ENCODE measurements around the gene SIGLEC7.

Gene SIGLEC7
- 0.14 to 0.24 reads per million in 2 donors for total RNA-seq

DNA sequence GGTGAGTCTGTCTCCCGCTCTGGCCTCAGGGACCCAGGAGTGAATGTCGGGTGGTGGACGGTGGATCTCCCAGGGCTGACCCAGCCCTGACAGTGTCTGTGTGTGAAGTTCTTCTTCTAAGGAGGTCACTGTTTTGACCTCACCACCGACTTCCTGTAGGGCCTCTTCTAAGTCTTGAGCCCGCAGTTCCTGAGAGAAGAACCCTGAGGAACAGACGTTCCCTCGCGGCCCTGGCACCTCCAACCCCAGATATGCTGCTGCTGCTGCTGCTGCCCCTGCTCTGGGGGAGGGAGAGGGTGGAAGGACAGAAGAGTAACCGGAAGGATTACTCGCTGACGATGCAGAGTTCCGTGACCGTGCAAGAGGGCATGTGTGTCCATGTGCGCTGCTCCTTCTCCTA, at the start of gene SIGLEC7:
Gene SIGLEC7 (plus strand): TSS at position 183 of the 400 bp plus-strand sequence. CDS start 69 bp downstream, at position 252.
- no peak for DNase-seq

GRCh38 chr19:51093101-51093500, 49.0 kb upstream of the SIGLEC7 start:
- DNase-seq: no peak

GRCh38 chr19:51093510-51094345, 48.4 kb upstream of the SIGLEC7 start:
- DNase-seq: no peak

GRCh38 chr19:51094696-51095279, 47.3 kb upstream of the SIGLEC7 start:
- DNase-seq: peak; percentile 27

- no peak for DNase-seq
These were observed 45.5 kb upstream of the SIGLEC7 start for GRCh38 chr19:51096473-51097165.

GRCh38 chr19:51097166-51097738, 44.8 kb upstream of the SIGLEC7 start:
- peak; percentile 75 for DNase-seq

DNA sequence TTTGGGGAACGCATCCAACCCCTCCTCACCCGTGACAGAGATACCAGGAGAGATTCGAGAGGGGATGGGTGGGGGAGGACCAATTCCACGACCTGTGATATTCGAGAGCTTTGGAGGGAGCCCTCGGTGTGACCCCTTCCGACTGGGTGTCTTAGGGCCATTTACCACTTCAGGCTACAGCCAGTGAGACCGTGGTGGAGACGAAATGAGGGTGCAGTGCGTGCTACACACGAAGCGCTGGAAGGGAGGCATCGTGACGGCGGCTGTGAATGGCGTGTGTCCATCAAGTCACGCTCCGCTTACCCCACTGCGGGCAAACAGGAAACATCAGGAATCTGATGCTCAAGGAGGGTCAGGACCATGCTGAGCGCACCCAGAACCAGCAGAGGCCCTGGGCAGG, 44.3 kb upstream of the SIGLEC7 start:
- DNase-seq: no peak

DNA sequence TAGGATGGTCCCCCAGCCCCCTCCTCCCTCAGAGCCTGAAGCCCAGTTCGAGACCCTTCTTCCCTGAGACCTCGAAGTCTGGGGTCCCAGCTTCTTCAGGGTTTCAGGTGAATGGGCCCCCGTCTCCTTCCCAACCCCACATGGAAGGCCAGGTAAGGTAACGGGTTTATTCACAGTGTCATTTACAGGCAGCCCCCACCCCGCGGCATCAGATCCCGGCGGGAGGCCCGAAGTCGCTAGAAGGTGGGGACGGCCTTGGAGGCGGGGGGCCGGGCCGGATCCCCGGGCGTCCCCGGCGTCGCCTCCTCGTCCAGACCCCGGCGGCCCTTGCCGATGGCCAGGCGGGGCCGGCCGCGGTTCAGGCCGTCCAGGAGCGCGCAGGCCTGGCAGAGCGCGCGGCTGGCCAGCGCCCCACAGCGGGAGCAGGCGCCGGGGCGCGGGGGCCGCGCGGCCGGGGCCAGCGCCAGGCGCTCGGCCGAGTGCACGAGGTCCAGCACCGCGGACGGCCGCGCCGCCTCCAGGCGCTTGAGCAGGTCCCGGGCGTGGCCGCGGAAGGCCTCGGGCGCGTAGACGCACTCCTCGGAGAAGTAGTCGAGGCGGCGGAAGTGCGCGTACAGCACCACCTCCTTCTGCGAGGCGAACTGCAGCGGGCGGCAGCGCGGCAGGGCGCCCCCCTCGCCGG, 43.6 kb upstream of the SIGLEC7 start:
- DNase-seq: no peak

GRCh38 chr19:51099047-51099382, 43.1 kb upstream of the SIGLEC7 start:
- no peak for DNase-seq

GRCh38 chr19:51100601-51101000, 41.5 kb upstream of the SIGLEC7 start:
- no peak for DNase-seq

- no peak for DNase-seq
These were observed 40.8 kb upstream of the SIGLEC7 start for GRCh38 chr19:51101171-51101865.

- no peak for DNase-seq
These were observed 39.1 kb upstream of the SIGLEC7 start for GRCh38 chr19:51102991-51103390.

GRCh38 chr19:51103926-51104341, 38.2 kb upstream of the SIGLEC7 start:
- no peak for DNase-seq

GRCh38 chr19:51107406-51108065, 34.6 kb upstream of the SIGLEC7 start:
- no peak for DNase-seq

DNA sequence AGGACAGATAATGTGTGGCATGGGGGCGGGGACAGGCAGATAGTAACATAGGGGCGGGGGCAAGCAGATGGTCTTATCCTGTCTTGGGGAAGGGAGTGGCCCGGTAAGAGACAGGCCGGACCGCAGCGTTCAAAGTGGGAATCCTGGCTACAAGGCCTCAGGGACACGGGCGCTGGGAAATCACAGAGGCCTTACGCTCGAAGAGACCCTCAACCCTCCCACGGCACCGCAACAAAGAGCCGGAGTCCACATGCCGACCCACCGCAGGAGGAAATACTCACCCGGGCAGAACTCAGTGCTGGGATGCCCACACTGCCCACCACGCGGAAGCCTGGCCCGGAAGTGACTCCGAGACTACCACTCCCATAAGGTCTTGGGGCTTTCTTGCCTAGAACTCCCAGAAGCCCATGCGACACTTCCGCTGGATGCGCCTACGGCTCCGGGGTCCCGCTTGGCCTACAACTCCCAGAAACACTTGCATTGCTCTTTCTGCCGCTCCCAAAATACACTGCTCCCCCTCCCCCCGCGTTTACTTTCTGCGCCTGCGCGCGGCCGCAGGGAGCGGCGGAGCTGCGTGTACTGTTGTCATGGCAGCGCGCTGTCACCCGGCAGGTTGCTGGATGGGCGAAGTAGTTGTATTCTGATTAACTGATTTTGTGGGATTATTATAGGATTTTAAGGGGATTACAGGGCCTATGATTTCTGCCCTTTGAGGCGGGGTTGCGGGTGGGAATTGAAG, 33.9 kb upstream of the SIGLEC7 start, which contains the start of gene CTU1:
Gene CTU1 (minus strand): TSS at position 344 of the 739 bp plus-strand sequence. CDS start 3,840 bp downstream, outside the sequence.
- peak; percentile 95 for DNase-seq

DNA sequence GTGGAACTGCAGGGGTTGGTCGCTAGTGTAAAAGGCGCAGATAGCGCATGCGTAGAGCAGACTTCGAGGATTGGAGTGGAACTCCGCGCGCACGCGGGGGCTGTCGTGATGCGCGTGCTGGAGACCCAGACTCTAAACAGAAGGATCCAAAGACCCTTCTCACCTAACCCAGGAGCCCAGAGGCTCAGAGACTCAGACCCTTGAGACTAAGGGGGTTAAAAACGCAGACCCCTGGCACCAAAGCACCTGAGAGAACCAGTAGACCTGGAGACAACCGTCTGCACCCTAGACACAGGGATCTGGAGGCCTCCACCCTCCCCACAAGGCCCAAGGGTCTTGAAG, 33.3 kb upstream of the SIGLEC7 start:
- DNase-seq: no peak

DNA sequence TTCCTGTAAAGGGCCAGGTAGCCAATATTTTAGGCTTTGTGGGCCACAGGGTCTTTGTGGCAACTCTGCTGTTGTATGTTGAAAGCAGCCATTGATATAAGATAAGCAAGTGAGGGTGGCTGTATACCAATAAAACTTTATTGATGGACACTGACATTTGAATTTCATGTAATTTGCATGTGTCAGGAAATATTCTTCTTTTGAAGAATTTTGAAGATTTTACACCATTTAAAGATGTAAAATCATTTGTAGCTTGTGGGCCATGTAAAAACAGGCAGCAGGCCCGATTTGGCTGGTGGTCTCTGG, 31.5 kb upstream of the SIGLEC7 start:
- DNase-seq: no peak

- DNase-seq: no peak
These were observed 30.5 kb upstream of the SIGLEC7 start for GRCh38 chr19:51111606-51112005.

DNA sequence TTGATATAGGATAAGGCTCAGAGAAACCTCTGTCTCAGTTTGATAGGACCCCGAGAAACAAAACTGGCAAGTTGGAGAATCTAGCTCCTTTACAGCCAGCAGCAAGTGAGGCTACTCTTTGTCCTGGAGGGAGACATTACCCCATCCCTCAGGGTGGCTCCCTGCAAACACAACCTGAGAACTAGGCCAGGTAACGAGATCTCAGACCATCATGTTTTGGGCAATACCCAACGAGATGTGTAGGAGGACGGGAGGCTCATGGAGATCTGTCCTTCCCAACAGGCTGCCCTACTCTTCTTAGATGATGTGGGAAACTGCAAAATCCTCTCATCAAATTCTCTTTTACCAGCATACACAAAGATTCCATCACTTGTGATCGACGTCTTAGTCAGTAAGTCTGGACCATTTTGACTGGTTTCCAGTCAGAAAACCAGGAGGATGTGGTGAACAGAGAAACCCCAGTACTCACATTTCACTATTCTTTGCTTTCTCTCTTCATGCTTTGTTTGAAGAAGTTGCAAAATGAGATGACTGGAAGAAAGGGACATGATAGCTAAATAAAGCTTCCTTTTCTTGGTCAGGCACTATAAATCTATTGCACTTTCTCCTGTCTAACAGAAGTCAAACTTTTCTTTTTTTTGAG, 27.9 kb upstream of the SIGLEC7 start:
- DNase-seq: no peak

DNA sequence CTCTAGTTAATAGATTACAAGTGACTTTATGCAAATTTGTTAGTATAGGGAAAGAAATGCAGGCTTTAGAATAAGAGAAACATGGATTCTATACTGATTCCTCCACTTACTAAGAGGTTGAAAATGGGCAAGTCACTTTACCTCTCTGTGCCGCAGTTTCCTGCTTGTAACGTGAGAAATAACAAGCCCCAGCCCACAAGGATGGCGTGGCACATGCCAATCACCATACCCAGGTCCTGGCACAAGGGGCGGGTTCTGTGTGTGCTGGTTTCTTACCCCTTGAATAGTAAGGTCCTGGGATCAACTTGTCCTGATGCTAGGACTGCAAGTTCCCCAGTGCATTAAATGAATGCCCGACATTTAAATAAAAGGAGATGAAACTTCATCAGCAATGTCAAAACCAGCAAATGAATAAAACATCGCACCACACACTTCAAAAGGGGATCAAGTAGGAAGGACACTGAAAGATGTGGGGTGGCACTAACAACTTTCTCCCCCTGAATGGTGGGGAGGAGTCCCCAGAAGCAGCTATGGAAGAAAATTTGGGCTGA, 25.3 kb upstream of the SIGLEC7 start:
- DNase-seq: no peak

Measured in T-helper 9 cell (primary cell).